B cell (primary cell): ENCODE results near the gene MYH7. TPM values are rescaled to one million over a fixed set of nuclear protein-coding genes. Genes with fewer than 3 reads are reported as not detected.

Source experiments
- ATAC-seq: fragments of 200-7000 bp; cut with Tn5 transposase; one replicate; pipeline ENCODE4 v1.10.0; 2021; ENCODE audit warnings: low read depth, mild to moderate bottlenecking, moderate number of reproducible peaks, moderate library complexity
- CTCF ChIA-PET: fragments of 350-600 bp; sonication (Branson Sonifier 250); formaldehyde crosslinking; loops from one replicate; lab custom pipeline; 2021; ENCODE audit warnings: antibody characterized with exemption, inconsistent platforms; lab: Charles Lee
- POLR2A ChIA-PET: fragments of 350-600 bp; sonication (Branson Sonifier 250); formaldehyde crosslinking; loops from one replicate; lab custom pipeline; 2021; ENCODE audit warnings: antibody characterized with exemption; lab: Charles Lee
- DNase-seq: peaks from one replicate; pipeline ENCODE4 v3.0.0; 2013
- H2AFZ ChIP-seq: 2 replicates; pipeline ENCODE4 v1.6.1; 2012; ENCODE audit warnings: mild to moderate bottlenecking, low read depth, low read length; ENCODE audit not compliant: insufficient read depth, poor library complexity, severe bottlenecking
- H3K27ac ChIP-seq, 2 donors: 1 replicate in 1 of 2; 2 replicates in 1 of 2; pipeline ENCODE4 v1.5.1; 2012 to 2013; ENCODE audit warnings: low read length in 2 of 2, mild to moderate bottlenecking in 2 of 2, moderate library complexity in 1 of 2
- H3K27me3 ChIP-seq, 4 experiments: fragments of 200-600 bp in 1 of 4; sonication (generic) in 1 of 4; replicated peaks in 1 of 4; 1 replicate in 2 of 4; 2 replicates in 2 of 4; pipeline versions ENCODE4 v1.6.1 to v1.7.0; 2013 to 2016; ENCODE audit warnings: low read length in 3 of 4, mild to moderate bottlenecking in 2 of 4, mixed read lengths in 1 of 4, moderate library complexity in 1 of 4; ENCODE audit not compliant: insufficient read depth in 4 of 4, control insufficient read depth in 3 of 4; ENCODE audit errors: control extremely low read depth in 1 of 4
- H3K36me3 ChIP-seq, 2 experiments: replicated peaks in 1 of 2; 1 replicate in 1 of 2; 2 replicates in 1 of 2; pipeline versions ENCODE4 v1.6.1 to v1.7.1; 2013; ENCODE audit warnings: low read length in 1 of 2; ENCODE audit not compliant: insufficient read depth in 2 of 2, control insufficient read depth in 1 of 2; ENCODE audit errors: control extremely low read depth in 1 of 2, extremely low read depth in 1 of 2
- H3K4me1 ChIP-seq, 2 donors: fragments of 200-600 bp in 1 of 2; sonication (generic) in 1 of 2; 1 replicate in 1 of 2; 2 replicates in 1 of 2; pipeline versions ENCODE4 v1.5.1 to v1.6.1; 2013 to 2017; ENCODE audit warnings: low read length in 2 of 2; ENCODE audit not compliant: control insufficient read depth in 2 of 2, insufficient read depth in 2 of 2
- H3K4me2 ChIP-seq: replicated peaks from 2 replicates; pipeline ENCODE3; 2012; ENCODE audit warnings: mild to moderate bottlenecking, low read depth, low read length; ENCODE audit not compliant: poor library complexity, severe bottlenecking
- H3K4me3 ChIP-seq, 5 experiments: fragments of 200-600 bp in 1 of 5; sonication (generic) in 1 of 5; 1 replicate in 3 of 5; 2 replicates in 2 of 5; pipeline versions ENCODE4 v1.5.1 to v1.7.0; 2011 to 2016; ENCODE audit warnings: low read length in 4 of 5, mild to moderate bottlenecking in 4 of 5, low read depth in 2 of 5, control low read depth in 1 of 5, moderate library complexity in 1 of 5; ENCODE audit not compliant: insufficient read depth in 1 of 5; ENCODE audit errors: control extremely low read depth in 1 of 5, extremely low read depth in 1 of 5
- H3K79me2 ChIP-seq: fragments of 200-600 bp; sonication (generic); one replicate; pipeline ENCODE4 v1.6.0; 2016; ENCODE audit warnings: low read length; ENCODE audit not compliant: control insufficient read depth, insufficient read depth
- H3K9ac ChIP-seq: fragments of 200-600 bp; sonication (generic); 2 replicates; pipeline ENCODE4 v1.6.1; 2017; ENCODE audit warnings: mild to moderate bottlenecking, low read length, moderate library complexity
- H3K9me3 ChIP-seq, 3 donors: one replicate each; pipeline versions ENCODE4 v1.6.1 to v1.7.1; 2013; ENCODE audit warnings: low read length in 2 of 3; ENCODE audit not compliant: control insufficient read depth in 2 of 3, insufficient read depth in 1 of 3; ENCODE audit errors: control extremely low read depth in 1 of 3
- H4K20me1 ChIP-seq: 2 replicates; pipeline ENCODE4 v1.6.0; 2012; ENCODE audit warnings: mild to moderate bottlenecking, low read length; ENCODE audit not compliant: insufficient read depth, control insufficient read depth, poor library complexity, severe bottlenecking
- H3K27ac Mint-ChIP-seq: one replicate; pipeline ENCODE4 v1.8.0; 2021; ENCODE audit warnings: mixed read lengths
- H3K27me3 Mint-ChIP-seq: one replicate; pipeline ENCODE4 v1.8.0; 2021; ENCODE audit warnings: mixed read lengths
- H3K4me1 Mint-ChIP-seq: one replicate; pipeline ENCODE4 v1.8.0; 2021; ENCODE audit warnings: mixed read lengths
- H3K4me3 Mint-ChIP-seq: one replicate; pipeline ENCODE4 v1.8.0; 2021; ENCODE audit warnings: mixed read lengths
- H3K9me3 Mint-ChIP-seq: one replicate; pipeline ENCODE4 v1.8.0; 2022; ENCODE audit warnings: mixed read lengths; ENCODE audit not compliant: insufficient read depth
- EZH2 ChIP-seq: IDR thresholded peaks from 2 replicates; pipeline ENCODE4 v1.6.1; 2012; ENCODE audit warnings: borderline replicate concordance, low read depth, mild to moderate bottlenecking, moderate library complexity, low read length; ENCODE audit not compliant: insufficient read depth, poor library complexity, severe bottlenecking
- WGBS: methylation state at CpG from one replicate; pipeline ENCODE4 v1.1.5; 2013; ENCODE audit warnings: missing lambda C conversion rate; ENCODE audit not compliant: insufficient coverage; 5-methylcytosine and 5-hydroxymethylcytosine counted together
- intact Hi-C: fragments of 100-400 bp; cut with micrococcal nuclease; formaldehyde crosslinking; loops from one replicate; pipeline ENCODE4 v1.10.0; 2022
- polyA plus RNA-seq: library from polyadenylated mRNA; depleted of rRNA; stranded (reverse); fragments of >200 nt; gene quantifications from 2 replicates; pipeline ENCODE4 v1.2.3, GENCODE V29; 2012
- total RNA-seq, 2 donors: library from RNA; stranded (reverse); fragments of 120-200 nt in 1 of 2; gene quantifications; 1 replicate in 1 of 2; 2 replicates in 1 of 2; pipeline versions ENCODE4 v1.2.3 to v1.2.4, GENCODE V29; 2013 to 2022
- TF ChIP-seq, protein P1 (sequence below): fragments of 200-600 bp; IDR thresholded peaks from one replicate; pipeline ENCODE4 v1.8.0; 2022; ENCODE audit warnings: antibody characterized with exemption, mild to moderate bottlenecking

Gene MYH7
- total and polyA plus RNA-seq, 2 donors (not counting 1 experiment from before 2014, with no cell fraction given), result not detected

DNA sequence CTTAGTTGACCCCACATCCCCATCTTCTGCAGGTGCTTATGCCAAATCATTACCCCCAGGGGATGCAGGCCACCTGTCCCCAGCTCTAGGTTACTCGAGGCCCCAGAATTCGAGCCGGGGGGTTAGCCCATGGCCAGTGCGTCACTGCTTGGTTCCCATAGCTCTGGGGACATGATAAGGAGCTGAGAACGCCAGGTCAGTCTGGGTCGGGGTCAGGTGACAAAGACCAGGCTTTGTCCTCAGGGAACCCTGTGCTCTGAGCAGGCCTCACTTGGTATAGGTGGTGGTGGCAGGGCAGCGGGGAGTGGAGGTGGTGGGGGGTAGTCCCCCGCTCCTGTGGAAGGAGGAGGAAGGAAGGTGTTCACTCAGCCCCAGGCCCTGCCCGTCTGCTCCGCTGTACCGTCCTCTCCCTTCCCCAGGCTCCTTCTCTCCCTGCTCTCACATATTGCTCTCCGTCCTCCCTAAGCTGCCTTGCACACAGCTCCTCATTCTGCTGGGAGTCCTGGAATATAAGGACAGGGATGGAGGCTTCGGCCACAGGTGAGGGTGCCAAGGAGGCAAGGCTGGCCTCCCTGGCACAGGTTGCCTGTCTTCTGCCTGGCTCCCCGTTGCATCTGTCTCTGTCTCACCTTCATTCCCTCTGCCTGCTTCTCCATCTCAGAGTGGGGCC is 25.4 kb downstream of the MYH7 start:
- H3K4me3 Mint-ChIP-seq, result no peak overlapping the region
- H3K79me2 ChIP-seq, result no peaks in the 10 kb centered on the region

DNA sequence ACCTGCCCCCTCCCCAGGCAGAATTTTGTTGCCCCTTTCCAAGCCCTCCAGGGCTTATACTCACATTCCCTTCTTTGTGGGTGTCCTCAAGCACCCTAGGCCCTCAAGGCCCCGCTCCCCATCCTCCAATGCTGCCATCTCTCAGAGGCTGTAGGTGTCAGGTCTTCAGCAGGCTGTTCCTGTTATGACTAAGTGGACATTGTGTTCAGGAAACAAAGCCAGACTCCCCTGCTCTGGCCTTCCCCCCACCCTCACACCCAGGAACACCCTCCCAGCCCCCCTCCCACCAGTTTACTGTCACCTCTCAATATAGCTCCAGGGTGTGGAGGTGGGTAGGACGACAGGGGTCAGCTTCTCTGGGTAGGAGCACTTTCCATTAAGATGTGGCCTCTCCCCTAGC is 26.0 kb downstream of the MYH7 start:
- Histone ChIP-seq H3K9me3 (no peaks in the 10 kb centered on the region), H2AFZ (no peak overlapping the region), H3K79me2 (no peaks in the 10 kb centered on the region), H3K4me3 (no peak overlapping the region), H4K20me1 (no peaks in the 10 kb centered on the region), H3K4me2 (no peak overlapping the region), H3K4me1 (peaks cover 4 to 12% of the 10 kb centered on the region in 2 donors), H3K36me3 (no peaks in the 10 kb centered on the region), H3K9ac (no peak overlapping the region), H3K27me3 (peaks cover 0 to 34% (median 15%) of the 10 kb centered on the region in 4 experiments), H3K27ac (no peak overlapping the region)
- intact Hi-C loops, result no loop called here
- no CpG with 5 or more reads among the region's 2 CpGs for WGBS
- Mint-ChIP-seq H3K4me1 (peaks cover 18% of the 10 kb centered on the region), H3K4me3 (no peak overlapping the region), H3K9me3 (no peaks in the 10 kb centered on the region), H3K27me3 (peaks cover 73% of the 10 kb centered on the region), H3K27ac (no peak overlapping the region)
- no peak for DNase-seq
- ChIA-PET POLR2A (no interaction called here), CTCF (interaction anchor here (1.3 kb wide), 1 partner anchor 29 kb away, joined by 3 read pairs; no protein-coding TSS in a partner anchor)
- ATAC-seq, result no peak
- TF ChIP-seq EZH2, result no peak
- TF ChIP-seq, protein P1, sequence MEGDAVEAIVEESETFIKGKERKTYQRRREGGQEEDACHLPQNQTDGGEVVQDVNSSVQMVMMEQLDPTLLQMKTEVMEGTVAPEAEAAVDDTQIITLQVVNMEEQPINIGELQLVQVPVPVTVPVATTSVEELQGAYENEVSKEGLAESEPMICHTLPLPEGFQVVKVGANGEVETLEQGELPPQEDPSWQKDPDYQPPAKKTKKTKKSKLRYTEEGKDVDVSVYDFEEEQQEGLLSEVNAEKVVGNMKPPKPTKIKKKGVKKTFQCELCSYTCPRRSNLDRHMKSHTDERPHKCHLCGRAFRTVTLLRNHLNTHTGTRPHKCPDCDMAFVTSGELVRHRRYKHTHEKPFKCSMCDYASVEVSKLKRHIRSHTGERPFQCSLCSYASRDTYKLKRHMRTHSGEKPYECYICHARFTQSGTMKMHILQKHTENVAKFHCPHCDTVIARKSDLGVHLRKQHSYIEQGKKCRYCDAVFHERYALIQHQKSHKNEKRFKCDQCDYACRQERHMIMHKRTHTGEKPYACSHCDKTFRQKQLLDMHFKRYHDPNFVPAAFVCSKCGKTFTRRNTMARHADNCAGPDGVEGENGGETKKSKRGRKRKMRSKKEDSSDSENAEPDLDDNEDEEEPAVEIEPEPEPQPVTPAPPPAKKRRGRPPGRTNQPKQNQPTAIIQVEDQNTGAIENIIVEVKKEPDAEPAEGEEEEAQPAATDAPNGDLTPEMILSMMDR, result no peak

More for the DNA sequence above, 25.4 kb downstream of the MYH7 start:
- ATAC-seq (no peak), DNase-seq (no peak)
- CTCF ChIA-PET, result interaction anchor here (1.3 kb wide), 1 partner anchor 29 kb away, joined by 3 read pairs; no protein-coding TSS in a partner anchor
- H3K4me2 ChIP-seq, result no peak overlapping the region
- no peak overlapping the region for H3K9ac ChIP-seq
- no peak overlapping the region for H3K27ac Mint-ChIP-seq
- no peak overlapping the region for H2AFZ ChIP-seq
- peaks cover 0 to 29% (median 13%) of the 10 kb centered on the region in 4 experiments for H3K27me3 ChIP-seq
- H3K4me3 ChIP-seq, result no peak overlapping the region
- H3K4me1 Mint-ChIP-seq, result peaks cover 17% of the 10 kb centered on the region
- TF ChIP-seq, protein P1, result no peak
- TF ChIP-seq EZH2, result no peak
- no peaks in the 10 kb centered on the region for H3K9me3 Mint-ChIP-seq
- peaks cover 4 to 12% of the 10 kb centered on the region in 2 donors for H3K4me1 ChIP-seq
- POLR2A ChIA-PET, result no interaction called here
- H3K27ac ChIP-seq, result no peak overlapping the region
- no peaks in the 10 kb centered on the region for H3K36me3 ChIP-seq
- peaks cover 70% of the 10 kb centered on the region for H3K27me3 Mint-ChIP-seq
- intact Hi-C loops, result no loop called here
- H3K9me3 ChIP-seq, result no peaks in the 10 kb centered on the region
- 78% methylated on average over 10 of the region's 14 CpGs for WGBS
- no peaks in the 10 kb centered on the region for H4K20me1 ChIP-seq
